RCC 7860 (cell line): ENCODE data around the gene ZDHHC21.
A peak's percentile ranks its signal among the peaks of the same experiment; 100 is the strongest.

ENCODE experiments used
- DNase-seq: peaks from one replicate; pipeline ENCODE4 v3.0.0-alpha.2; 2015; ENCODE audit warnings: low spot score
- FAIRE-seq: peaks from 2 replicates; lab custom pipeline; 2012; peaks lifted over from hg19 to GRCh38; lab: Jason Lieb, UNC

ZDHHC21 gene, protein sequence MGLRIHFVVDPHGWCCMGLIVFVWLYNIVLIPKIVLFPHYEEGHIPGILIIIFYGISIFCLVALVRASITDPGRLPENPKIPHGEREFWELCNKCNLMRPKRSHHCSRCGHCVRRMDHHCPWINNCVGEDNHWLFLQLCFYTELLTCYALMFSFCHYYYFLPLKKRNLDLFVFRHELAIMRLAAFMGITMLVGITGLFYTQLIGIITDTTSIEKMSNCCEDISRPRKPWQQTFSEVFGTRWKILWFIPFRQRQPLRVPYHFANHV

DNA sequence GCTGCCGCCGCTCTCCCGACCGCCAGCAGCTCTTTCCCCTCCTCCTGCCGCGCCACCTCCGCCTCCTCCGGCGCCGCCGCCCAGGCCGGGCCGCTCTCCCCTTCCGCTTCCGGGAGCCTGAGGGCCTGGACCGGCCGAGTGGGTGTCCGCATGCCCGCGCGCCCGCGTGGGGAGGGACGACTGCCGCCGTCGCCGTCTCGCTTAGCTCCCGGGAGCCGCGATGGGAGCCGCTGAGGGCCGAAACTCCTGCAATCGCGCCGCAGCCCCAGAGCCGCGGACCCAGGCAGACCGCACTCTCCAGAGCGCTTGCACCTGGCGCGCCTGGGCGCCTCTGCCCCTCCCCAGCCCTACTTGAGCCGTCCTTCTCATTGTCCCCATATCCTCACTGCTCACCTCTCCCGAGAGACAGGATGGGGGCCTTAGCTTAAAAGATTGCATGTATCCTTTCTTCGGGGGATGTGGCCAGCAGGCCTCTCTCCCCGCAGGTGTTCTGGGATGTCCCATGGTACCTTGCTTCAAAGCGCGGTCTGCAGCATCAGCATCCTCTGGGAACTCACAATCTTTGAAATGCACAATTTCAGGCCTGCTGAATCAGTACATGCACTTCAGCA is at the start of gene ZDHHC21:
ZDHHC21 (minus strand) TSS at position 182 of the 611 bp plus-strand sequence. CDS start 19,092 bp downstream, outside the sequence.
- FAIRE-seq (no peak), DNase-seq (peak; percentile 18)

DNA sequence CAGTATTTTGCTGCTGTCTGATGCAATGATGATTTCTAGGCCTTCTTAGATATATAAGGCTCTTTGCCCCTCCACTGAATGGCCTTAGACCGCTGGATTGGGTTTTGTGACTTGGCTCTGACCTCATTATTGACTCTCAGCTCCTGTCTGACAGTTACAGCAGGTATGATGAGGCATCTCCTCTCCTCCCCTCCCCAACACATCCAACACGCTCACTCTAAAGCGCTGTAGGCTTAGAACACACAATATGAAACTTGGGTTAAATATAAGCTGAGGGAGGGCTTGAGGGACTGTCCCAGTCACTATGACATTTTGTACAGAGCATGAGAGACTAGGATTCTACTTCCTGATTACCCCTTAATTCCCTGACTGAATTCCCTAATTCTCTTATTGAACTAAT is 48.1 kb upstream of the ZDHHC21 start:
- FAIRE-seq: no peak

DNA sequence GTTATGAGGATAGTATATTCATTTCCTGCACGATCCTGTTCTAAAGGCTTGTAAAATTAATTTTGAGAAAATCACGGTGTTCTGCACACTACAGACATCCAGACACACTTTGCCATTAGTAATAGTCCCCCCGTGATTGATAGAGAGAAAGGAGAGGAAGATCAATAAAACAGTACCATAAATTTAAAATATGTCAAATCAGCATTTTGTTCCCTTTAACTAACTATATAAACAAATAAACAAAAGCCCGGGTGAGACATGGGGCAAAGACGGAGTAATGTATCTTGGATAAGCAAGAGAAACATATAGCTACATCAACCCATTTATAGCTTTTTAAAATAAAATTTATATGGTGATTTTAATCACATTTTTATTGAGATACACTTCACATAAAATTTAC is 39.9 kb upstream of the ZDHHC21 start:
- DNase-seq (no peak), FAIRE-seq (no peak)

More for the DNA sequence above, 48.1 kb upstream of the ZDHHC21 start:
- DNase-seq: no peak

DNA sequence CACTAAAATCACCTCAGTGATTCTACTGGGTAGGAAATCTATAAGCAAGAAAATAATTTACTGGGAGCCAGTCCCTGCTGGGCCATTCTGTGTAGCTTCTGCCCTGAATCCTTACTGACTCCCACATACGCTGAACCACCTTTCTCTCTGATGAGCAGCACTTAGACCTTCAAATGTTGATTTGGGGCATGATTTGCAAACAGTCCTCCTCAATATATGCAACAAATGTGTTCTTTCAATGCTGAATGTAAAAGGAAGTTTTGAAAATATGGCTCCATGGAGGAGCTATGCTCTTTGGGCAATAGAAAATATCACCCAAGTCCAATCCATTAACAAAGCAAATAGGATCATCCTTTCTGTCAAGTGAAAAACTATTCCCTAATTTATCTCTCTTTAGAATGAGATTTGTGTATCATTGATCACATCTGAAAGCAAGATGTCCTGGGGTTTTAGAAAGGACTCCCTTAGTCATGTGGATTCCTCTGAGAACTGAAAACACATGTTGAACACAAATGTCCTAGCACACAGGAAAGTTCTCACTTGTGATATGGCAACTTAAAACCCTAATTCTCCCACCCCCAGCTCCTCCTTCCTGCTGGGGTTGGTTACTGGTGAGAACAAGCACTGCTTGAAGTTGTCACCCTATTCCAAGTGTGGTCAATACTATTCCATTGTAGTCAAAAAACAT is 38.2 kb upstream of the ZDHHC21 start:
- FAIRE-seq (no peak), DNase-seq (no peak)

DNA sequence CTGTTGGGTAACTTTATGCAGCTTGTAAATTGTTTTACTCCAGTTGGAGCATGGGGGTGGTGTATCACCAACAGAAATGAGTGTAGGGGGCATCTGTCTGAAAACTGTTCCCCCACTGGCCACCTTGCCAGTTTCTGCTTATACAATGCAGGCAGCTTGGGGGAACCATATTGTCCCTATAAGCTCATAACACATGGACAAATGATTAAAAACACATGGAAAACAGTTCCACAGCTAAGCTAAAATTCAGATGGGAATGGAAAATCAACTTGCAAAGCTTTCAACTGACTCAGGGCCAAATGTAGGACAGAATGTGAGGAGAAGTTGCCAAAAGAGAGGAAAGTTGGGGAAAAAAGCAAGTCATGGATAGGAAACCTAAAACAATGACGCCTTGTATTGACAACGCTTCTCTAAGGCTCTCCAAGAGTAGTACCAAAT is 37.2 kb upstream of the ZDHHC21 start:
- DNase-seq (no peak), FAIRE-seq (no peak)

DNA sequence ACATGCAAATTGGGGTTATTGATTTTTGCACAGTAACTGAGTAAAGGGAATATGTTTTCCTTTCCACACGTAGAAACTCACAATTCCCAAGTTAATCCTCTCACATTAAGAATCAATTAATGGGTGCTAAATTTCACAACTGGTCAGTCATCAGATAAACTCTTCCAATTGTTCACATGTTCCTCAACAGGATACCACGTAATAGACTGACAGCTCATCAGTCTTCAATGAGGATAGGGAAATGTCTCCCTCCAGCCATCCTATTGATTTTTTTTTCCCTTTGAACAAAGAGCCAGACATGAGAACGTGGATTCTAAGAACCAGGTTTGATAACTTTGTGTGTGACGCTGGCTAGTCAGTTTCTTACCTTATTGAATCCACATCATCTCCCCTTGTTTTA is 30.1 kb upstream of the ZDHHC21 start:
- FAIRE-seq (no peak), DNase-seq (no peak)

DNA sequence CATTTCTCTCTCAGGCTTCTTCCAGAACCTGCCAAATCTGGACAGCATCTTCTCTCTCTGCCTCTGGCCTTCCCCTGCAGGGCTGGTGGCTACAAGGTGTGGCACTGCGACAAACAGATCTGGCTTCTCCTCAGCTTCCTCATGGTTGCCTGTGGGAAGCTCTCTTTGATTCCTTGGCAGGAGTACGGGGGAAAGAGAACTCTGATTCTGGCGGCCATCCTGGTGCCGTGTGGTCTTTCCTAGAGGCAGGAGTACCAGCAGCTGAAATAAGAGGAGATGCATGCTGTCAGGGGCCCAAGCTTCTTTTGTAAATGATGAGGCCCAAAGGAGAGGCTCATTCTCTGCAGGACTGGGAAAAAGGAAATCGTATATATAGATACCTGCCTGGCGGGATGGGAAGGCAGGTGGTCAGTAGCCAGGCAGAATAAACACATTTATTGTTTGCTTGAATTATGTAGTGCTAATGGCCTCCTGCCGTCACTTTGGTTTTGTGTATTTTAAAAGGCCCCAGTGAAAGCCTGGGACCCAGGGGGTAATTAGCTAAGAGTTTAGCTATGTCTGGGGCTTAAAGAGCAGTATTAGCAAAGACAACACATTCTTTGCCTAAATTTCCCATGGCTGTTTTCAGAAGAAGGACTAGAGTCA is 29.3 kb upstream of the ZDHHC21 start, which contains the start of gene CER1:
CER1 (minus strand) TSS at position 343 of the 645 bp plus-strand sequence; CDS start at position 282, 61 bp downstream.
- FAIRE-seq: no peak
- DNase-seq: no peak

DNA sequence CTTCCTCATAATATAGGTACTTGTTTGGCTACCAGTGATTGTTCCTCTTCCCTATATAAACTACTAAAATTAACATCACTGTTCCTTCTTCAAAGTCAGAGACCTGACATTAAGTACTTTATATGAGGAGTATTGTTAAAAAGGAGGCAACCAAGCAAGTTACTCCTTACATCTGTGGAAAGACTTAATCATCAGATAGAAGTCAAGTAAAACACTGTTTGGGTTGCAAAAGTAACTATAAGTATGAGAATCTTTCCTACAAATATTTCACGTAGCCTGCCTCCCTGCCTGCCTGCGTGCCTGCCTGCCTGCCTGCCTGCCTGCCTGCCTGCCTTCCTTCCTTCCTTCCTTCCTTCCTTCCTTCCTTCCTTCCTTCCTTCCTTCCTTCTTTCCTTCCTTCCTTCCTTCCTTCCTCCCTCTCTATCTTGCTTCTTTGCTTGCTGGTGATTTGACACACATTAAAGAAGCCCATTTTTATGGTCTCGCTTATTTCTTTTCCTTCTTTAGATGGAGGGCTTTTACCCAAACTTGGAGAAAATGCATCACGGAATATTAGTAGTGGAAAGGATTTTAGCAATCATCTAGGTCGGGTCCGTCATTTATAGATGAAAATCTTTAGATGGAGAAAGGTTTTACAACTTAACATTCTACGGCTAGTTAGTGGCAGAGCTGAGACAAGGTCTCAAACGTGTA is 26.1 kb upstream of the ZDHHC21 start:
- FAIRE-seq: no peak
- no peak for DNase-seq

DNA sequence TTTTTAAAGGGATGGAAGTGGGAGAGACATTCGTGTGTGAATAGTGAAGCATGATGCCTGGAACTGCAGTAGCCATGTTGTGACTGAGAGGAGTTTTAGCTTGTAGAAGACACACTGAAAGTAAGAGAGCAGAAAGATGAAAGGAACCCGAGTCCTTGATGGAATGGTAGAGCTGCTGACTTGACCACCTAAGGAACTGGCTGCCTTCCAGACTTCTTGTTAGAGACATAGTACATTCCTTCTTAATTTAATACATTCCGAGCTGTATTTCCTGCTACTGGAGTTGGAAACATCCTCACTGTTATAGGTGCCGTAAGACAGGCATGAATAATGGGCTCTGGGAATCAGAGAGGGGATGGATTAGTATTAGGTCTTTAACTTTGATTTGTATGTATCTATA is 21.9 kb upstream of the ZDHHC21 start:
- DNase-seq: no peak
- no peak for FAIRE-seq

DNA sequence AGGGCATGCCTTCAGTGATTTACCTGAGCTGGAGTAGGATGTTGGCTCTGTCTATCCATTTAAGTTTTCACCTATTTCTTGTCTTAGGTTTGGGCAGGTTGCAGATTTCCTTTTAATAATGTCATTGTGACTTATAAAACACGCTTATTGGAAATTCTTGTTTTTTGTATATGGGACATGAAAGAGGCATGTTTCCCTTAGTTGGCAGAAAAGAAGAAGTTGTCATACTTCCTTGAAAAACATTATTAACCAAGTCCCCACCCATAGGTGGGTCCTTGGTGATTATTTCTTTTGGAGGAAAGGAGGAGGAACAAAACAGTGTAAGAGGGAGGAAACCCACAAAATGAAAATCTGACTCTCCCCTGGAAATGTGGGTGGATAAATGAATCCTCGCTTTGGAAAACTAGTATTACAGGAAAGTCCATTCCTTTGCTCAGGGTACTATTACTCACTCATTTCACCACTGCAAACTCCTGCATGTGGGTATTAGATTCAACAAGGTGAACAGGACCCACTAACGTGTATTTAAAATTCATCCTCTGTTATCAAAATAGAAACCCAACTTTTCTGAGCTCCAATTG is 20.0 kb upstream of the ZDHHC21 start:
- DNase-seq: no peak
- no peak for FAIRE-seq

DNA sequence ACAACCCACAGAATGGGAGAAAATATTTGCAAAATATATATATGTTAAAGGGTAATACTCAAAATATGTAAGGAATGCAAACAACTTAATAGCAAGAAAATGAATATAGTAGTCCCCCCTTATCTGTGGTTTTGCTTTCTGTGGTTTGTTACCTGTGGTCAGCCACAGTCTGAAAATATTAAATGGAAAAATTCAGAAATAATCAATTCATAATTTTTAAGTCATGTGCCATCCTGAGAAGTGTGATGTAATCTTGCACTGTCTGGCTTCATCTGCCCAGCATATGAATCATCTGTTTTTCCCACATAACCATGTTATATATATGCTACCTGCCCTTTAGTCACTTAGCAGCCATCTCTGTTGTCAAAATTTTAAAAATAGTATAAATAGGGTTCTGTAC is 17.6 kb upstream of the ZDHHC21 start:
- DNase-seq (no peak), FAIRE-seq (no peak)

DNA sequence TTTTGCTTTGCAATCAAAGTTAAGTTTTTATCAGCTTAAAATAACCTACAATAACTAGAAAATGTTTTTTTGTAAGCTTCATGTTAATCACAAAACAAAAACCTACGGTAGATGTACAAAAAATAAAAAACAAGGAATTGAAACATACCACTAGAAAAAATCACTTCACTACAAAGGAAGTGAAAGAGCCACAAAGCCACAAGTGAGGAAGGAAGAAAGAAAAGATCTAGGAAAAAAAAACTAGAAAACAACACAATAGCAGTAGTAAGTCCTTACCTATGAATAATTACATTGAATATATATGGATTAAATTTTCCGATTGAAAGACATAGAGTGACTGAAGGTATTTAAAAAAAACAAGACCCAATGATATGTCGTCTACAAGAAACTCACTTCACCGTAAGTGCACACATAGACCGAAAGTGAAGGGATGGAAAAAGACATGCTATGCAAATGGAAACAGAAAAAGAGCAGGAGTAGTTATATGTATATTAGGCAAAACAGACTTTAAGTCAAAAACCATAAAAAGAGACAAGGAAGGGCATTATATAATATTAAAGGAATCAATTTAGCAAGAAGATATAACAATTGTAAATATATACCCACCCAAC is 13.4 kb upstream of the ZDHHC21 start:
- DNase-seq (no peak), FAIRE-seq (no peak)

DNA sequence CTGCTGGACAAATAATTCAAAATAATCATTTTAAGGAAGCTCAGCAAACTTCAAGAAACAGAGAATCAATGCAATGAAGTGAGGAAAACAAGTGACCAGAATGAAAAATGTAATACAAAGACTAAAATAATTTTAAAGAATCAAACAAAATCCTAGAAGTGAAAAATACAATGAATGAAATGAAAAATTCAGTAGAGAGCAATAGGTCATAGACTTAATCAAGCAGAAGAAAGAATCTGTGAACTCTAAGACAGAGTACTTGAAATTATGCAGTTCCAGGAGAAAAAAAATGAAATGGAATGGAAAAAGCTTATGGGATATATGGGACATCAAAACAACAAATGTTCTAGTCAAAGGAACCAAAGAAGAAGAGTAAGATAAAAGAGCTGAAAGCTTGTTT is 11.8 kb upstream of the ZDHHC21 start:
- FAIRE-seq (no peak), DNase-seq (no peak)

DNA sequence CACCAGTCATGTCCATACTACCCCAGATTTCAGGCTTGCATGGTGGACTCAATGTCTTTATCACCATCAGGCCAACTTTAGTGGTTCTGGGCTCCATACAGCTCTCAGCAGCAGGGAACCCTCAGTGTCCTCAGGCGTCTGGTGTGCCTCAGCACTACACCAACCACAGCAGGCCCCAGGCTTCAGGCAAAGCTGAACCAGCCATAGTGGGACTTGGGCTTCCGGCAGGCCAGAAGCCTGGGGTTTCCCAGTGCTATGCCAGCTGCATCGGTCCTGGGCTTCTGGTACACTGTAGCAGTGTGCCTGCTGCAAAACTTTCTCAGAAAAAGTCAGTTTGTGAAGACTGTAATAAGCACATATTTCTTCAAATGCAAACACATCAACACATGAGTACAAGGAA is 11.0 kb upstream of the ZDHHC21 start:
- DNase-seq (no peak), FAIRE-seq (no peak)

DNA sequence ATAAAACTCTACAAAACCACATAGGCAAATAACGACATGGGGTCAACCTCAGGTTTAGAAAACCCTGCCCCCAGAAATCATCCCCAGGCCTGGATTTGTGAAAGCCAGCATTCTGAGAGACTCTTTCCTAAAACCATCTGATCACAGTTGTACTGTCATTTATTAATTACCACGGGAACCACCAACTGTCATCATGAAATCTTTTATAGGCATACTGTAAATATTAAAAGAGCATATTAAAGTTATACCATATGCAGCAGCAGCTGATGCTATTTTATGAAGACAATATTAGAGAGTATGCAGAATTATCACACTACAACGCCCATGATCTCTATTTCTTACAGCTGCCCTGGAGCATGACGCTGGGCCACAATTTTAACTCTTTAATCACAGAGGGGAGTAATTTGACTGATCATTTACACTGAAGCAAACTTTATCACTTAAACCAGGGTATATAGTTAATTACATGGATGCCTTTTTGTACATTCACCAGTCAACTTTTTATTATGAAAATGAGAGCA is 9.0 kb upstream of the ZDHHC21 start:
- no peak for FAIRE-seq
- no peak for DNase-seq

DNA sequence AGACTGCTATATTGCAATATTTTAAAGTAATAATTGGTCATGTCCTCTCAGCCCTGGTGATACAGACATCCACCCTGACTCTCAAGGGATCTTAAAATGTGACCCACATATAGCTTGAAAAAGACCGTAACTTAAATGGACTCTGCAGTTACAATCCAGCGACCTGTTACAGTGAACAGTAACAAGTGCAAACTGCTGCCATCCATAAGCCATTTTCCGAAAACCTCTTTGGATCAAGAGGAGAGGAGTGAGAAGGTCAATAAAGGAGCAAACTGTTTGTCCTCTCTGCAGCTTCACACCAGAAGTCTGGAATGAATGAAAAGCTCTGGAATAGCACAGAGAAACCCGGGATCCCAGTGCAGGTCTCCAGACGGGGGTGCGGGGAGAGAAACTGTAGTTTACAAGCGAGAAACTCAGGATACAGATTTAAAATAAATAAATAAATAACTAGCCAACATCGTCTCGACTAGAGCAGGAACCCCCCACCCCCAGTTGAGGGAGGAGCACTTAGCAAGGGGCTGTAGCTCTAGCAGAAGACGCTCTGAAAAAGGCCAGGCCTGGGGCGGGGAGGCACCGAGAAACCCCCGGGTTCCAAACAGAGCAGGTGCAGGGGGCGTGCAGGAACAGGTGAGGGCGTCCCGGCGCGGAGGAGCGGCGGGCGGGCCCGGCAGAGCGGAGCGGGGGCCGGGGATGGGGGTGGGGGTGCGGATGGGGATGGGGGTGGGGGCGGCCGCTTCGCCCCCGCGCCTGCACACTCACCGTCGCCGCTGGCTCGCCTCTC is 572 bp downstream of the ZDHHC21 start:
- FAIRE-seq: no peak
- DNase-seq: no peak

DNA sequence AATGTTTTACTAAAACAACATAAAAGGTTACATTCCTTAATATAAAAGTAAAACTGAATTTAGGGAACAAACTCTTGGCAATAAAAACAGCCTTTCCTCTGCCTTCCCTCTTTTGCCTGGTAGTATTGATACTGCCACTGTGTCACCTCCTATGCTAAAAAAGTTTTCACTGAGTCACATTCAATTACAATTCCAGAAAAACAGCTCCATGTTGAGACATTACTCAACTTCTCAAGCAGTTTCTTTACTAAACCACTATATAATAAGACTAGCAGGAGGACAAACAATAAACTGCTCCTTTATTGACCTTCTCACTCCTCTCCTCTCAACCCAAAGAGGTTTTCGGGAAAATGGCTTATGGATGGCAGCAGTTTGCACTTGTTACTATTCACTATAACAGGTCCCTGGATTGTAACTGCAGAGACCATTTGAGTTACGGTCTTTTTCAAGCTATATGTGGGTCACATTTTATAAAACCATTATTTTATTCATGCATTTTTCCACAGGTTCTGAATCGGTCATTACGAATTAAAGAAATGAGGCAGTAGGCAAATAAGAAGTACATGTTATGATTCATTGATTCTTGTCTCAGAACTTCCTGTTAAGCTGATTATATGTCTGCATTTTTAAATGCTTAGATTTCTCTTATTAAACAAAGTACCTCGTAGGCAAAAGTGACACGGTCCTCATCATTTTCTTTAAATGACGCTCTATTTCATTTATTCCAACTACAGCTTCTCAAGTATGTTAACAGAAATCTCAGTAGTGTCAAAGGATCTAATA is 2.1 kb downstream of the ZDHHC21 start:
- DNase-seq: no peak
- FAIRE-seq: no peak

DNA sequence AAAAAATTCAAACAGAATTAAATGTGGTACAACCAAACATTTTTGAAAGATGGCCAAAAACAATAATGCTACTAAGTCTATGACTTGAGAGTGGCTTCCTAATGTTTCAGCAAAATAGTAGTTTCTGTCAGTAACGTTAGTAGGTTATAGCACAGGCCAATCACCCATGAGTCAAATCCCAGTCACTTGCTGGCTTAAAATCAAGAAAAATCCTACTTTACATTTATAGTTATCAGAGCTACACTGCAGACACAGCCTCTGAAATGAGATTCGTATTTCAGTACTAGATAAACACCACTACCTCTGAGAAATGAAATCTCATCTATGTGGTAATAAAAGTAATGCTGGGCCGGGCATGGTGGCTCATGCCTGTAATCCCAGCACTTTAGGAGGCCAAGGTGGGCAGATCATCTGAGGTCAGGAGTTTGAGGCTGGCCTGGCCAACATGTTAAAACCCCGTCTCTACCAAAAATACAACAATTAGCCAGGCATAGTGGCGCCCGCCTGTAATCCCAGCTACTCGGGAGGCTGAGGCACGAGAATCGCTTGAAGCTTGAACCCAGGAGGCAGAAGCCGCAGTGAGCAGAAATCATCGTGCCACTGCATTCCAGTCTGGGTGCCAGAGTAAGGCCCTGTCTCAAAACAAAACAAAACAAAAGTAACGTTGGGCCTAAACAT is 6.1 kb downstream of the ZDHHC21 start:
- FAIRE-seq: no peak
- peak; percentile 26 for DNase-seq
